Stimulated activated naive CD4-positive, alpha-beta T cell (primary cell): Measurements from ENCODE around the gene ACRBP.

ENCODE experiments used
- DNase-seq, 6 experiments: peaks; one replicate each; lab custom pipeline; 2025; lab: John Stamatoyannopoulos, UW

ACRBP gene

GRCh38 chr12:6646276-6647082 is 753 bp downstream of the ACRBP start:
- no peak for DNase-seq

- DNase-seq: no peak
Observed at GRCh38 chr12:6644903-6645302, 2.3 kb downstream of the ACRBP start.

- no peak for DNase-seq
Observed at GRCh38 chr12:6644257-6644596, 3.0 kb downstream of the ACRBP start.

GRCh38 chr12:6643569-6644256 is 3.5 kb downstream of the ACRBP start:
- DNase-seq: no peak

GRCh38 chr12:6641131-6641530 is 6.1 kb downstream of the ACRBP start:
- DNase-seq: no peak

GRCh38 chr12:6640497-6640896 is 6.7 kb downstream of the ACRBP start:
- no peak for DNase-seq

GRCh38 chr12:6639151-6639801 is 8.0 kb downstream of the ACRBP start:
- no peak for DNase-seq

- no peak for DNase-seq
Observed at GRCh38 chr12:6638305-6638704, 8.9 kb downstream of the ACRBP start.

GRCh38 chr12:6635856-6636531 is 11.2 kb downstream of the ACRBP start, which contains the start of gene LPAR5:
TSS of gene LPAR5 (minus strand) at chr12:6635959. CDS start at chr12:6621248, 14,711 bp downstream.
- DNase-seq: no peak

- peak in 1 of 6 experiments; percentile 33 for DNase-seq
Observed at GRCh38 chr12:6635375-6635855, 11.8 kb downstream of the ACRBP start.

- DNase-seq: peak; percentile 34 to 69 (median 46)
Observed at GRCh38 chr12:6632026-6632983, 14.9 kb downstream of the ACRBP start.

- DNase-seq: peak in 3 of 6 experiments; percentile 11 to 41 (median 11)
Observed at GRCh38 chr12:6631549-6631961, 15.7 kb downstream of the ACRBP start.

GRCh38 chr12:6630736-6631135 is 16.5 kb downstream of the ACRBP start:
- no peak for DNase-seq

- DNase-seq: peak; percentile 19 to 68 (median 60)
Observed at GRCh38 chr12:6627616-6628015, 19.6 kb downstream of the ACRBP start.

- DNase-seq: peak in 1 of 6 experiments; percentile 10
Observed at GRCh38 chr12:6626654-6627283, 20.5 kb downstream of the ACRBP start.

- DNase-seq: no peak
Observed at GRCh38 chr12:6620885-6621274, 26.4 kb downstream of the ACRBP start.

- peak in 5 of 6 experiments; percentile 14 to 75 (median 51) for DNase-seq
Observed at GRCh38 chr12:6620137-6620884, 26.9 kb downstream of the ACRBP start.

GRCh38 chr12:6618483-6619225 is 28.6 kb downstream of the ACRBP start:
- no peak for DNase-seq

GRCh38 chr12:6615802-6616201 is 31.4 kb downstream of the ACRBP start:
- no peak for DNase-seq
